RWPE1 (cell line): Measurements from ENCODE around the gene RPL28.

ENCODE experiments used
- CTCF ChIA-PET: fragments of 350-600 bp; sonication (Branson Sonifier 250); formaldehyde crosslinking; extraction: SDS; loops from one replicate; lab custom pipeline; 2021; lab: Yijun Ruan, JAX
- POLR2A ChIA-PET: fragments of 400-600 bp; formaldehyde crosslinking; extraction: SDS; loops from one replicate; lab custom pipeline; 2020; ENCODE audit warnings: antibody characterized with exemption; ENCODE audit not compliant: low non-redundant PET; lab: Yijun Ruan, JAX
- DNase-seq: peaks from one replicate; pipeline ENCODE4 v3.0.0; 2012; ENCODE audit warnings: low spot score
- H3K27ac ChIP-seq: fragments of 450-650 bp; 2 replicates; pipeline ENCODE4 v1.5.1; 2017
- CTCF ChIP-seq: fragments of 450-650 bp; conservative IDR thresholded peaks from 2 replicates; pipeline ENCODE4 v1.5.1; 2017; ENCODE audit warnings: low read depth, mild to moderate bottlenecking

RPL28 gene

DNA sequence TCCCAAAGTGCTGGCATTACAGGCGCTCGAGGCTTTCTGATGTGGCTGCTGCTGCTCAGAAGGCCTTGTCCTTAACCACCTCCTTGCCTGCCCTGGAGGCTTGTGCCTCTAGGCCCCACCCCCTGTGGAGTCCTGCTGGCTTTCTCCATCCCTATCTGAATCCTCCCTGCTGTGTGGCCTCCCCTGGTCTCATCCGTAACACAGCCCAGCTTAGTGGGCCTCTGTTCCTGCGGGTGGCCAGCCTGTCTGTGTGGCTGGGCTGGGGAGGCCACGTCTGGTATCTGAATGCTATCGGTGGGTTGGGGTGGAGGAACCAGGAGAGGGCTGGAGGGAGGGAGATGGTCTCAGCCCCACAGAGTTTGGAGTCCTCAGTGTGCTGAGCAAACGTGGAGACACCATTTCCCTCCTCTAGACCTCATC, 4.7 kb downstream of the RPL28 start:
- no peak for DNase-seq
- ChIA-PET POLR2A (interaction anchor here (0.5 kb wide), 1 partner anchor 179 kb away, joined by 3 read pairs; no protein-coding TSS in a partner anchor), CTCF (no interaction called here)
- no peak for TF ChIP-seq CTCF
- peak overlapping the region; percentile 98 for H3K27ac ChIP-seq

DNA sequence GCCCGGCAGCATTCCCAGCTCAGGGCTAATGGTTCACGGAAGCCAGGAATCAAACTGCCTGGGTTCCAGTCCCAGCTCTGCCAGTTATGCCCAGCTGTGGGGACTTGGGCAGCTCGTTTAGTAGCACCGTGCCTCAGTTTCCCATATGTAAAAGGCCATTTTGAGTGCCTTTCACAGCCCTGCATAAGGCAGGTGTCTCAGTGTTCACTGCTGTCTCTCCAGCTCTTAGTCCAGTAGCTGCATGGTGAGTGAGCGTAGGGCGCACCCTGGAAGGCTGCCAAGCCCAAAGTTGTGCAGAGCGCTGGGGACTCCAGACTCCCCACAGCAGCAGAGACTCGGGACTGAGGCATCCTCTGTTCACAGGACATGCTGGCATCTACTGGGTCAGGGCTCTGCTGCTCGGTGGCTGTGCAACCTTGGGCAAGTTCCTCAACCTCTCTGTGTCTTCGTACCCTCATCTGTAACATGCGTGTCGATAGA, 5.5 kb downstream of the RPL28 start:
- ChIA-PET POLR2A (interaction anchor here (0.5 kb wide), 1 partner anchor 180 kb away, joined by 3 read pairs; no protein-coding TSS in a partner anchor), CTCF (no interaction called here)
- no peak for TF ChIP-seq CTCF
- H3K27ac ChIP-seq = peak overlapping the region; percentile 98
- DNase-seq = no peak

GRCh38 chr19:55391702-55392615, 6.2 kb downstream of the RPL28 start:
- TF ChIP-seq CTCF = no peak
- H3K27ac ChIP-seq = peak overlapping the region; percentile 98
- POLR2A ChIA-PET = interaction anchor here (0.7 kb wide), 1 partner anchor 240 kb away, joined by 4 read pairs; no protein-coding TSS in a partner anchor
- CTCF ChIA-PET = interaction anchor here (0.5 kb wide), 1 partner anchor 141 kb away, joined by 3 read pairs; no protein-coding TSS in a partner anchor
- DNase-seq = no peak

GRCh38 chr19:55392820-55393761, 7.4 kb downstream of the RPL28 start:
- TF ChIP-seq CTCF = no peak
- peak overlapping the region; percentile 98 for H3K27ac ChIP-seq
- ChIA-PET CTCF (no interaction called here), POLR2A (no interaction called here)
- DNase-seq = no peak

- TF ChIP-seq CTCF = no peak
- no peak for DNase-seq
- CTCF ChIA-PET = interaction anchor here (0.6 to 0.7 kb wide), 2 partner anchors 59 to 232 kb away, joined by 3 read pairs; partner anchors contain the start of gene KMT5C
- H3K27ac ChIP-seq = peak overlapping the region; percentile 34
- POLR2A ChIA-PET = no interaction called here
Measured at GRCh38 chr19:55398200-55398925, 12.6 kb downstream of the RPL28 start.
